ENCODE data around the gene POMP. TPM values are rescaled to one million over a fixed set of nuclear protein-coding genes. Genes with fewer than 3 reads are reported as not detected.

Gene POMP
- total RNA-seq, 2 experiments from 2014 or later = 46.6 to 79.0 TPM

DNA sequence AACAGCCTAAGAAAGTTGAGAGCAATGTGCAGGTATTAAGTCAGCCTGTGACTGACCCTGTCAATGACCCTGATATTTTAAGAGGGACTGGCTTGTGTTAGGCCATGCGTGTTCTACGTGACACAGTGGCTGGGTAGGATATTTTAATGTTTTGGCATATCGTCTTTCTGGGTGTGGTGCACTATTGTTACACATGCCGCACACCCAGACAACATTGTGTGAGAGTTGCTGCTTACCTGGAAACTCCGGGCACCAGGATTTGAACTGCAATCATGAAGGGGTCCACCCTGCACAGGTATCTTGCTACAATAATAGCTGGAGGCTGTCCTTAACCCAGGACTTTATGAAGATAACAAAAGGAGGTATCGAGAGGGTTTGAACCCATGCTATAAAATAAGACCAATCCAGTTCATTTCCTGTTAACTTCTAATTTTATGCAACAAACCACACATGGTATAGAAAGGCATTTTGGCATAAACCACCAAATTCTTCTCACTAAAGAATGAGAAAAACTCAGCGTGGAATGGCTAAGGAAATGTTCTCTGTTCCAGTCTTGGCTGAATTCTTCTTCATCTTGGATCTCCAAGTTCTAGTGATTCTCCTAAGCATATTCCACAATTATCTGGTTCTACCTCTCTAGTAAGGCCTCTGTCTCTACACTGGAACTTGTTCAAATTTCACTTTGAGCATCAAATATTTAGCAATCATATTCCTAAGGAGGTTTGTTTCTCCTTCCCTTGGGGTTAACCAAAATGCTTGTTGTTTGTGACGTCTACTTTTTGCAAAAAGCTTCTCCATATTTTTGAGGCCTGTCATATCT is 38.7 kb upstream of the POMP start:
- no peak overlapping the region for H3K4me2 ChIP-seq (ENCODE audit: low read length)
- ChIA-PET CTCF (ENCODE audit: unreplicated experiment) (no interaction called here), POLR2A (no interaction called here)
- BruUV-seq (replicated peaks) = no TSS peak
- H4K20me1 ChIP-seq (ENCODE audit: insufficient read depth, low read length) = no peaks in the 10 kb centered on the region
- no peaks in the 10 kb centered on the region for H3K36me3 ChIP-seq (ENCODE audit: insufficient read depth, low read length)
- DNase-seq (ENCODE audit: low spot score) = no peak
- no peak overlapping the region for H3K27ac ChIP-seq (ENCODE audit: low read depth, low read length, poor library complexity, severe bottlenecking)
- no peaks in the 10 kb centered on the region for H3K79me2 ChIP-seq (ENCODE audit: insufficient read depth, low read depth, low read length)
- intact Hi-C loops (cut with micrococcal nuclease; ENCODE audit: unreplicated experiment) = no loop called here
- TF ChIP-seq EZH2phosphoT487 (IDR thresholded peaks at IDR 0.05; ENCODE audit: borderline replicate concordance, low read depth, low read length) = no peak
- TF ChIP-seq CTCF (conservative IDR thresholded peaks at IDR 0.05; ENCODE audit: low read length) = no peak
- no peaks in the 10 kb centered on the region for H3K9me2 ChIP-seq (ENCODE audit: insufficient read depth, low read length)
- no peak overlapping the region for H3K4me3 ChIP-seq (ENCODE audit: low read depth, low read length, poor library complexity, severe bottlenecking)
- no peaks in the 10 kb centered on the region for H3K4me1 ChIP-seq (ENCODE audit: insufficient read depth, low read length, poor library complexity, severe bottlenecking)
- no peaks in the 10 kb centered on the region for H3K9me3 ChIP-seq (ENCODE audit: low read length)
- no peak overlapping the region for H2AFZ ChIP-seq (ENCODE audit: low read length)

GRCh38 chr13:28621449-28621848 is 37.5 kb upstream of the POMP start:
- POLR2A ChIA-PET = no interaction called here

More at GRCh38 chr13:28621449-28621848, 37.5 kb upstream of the POMP start:
- H3K36me3 ChIP-seq (ENCODE audit: insufficient read depth, low read length) = no peaks in the 10 kb centered on the region
- no peaks in the 10 kb centered on the region for H3K4me1 ChIP-seq (ENCODE audit: insufficient read depth, low read length, poor library complexity, severe bottlenecking)
- H2AFZ ChIP-seq (ENCODE audit: low read length) = no peak overlapping the region
- TF ChIP-seq CTCF (conservative IDR thresholded peaks at IDR 0.05; ENCODE audit: low read length) (no peak), EZH2phosphoT487 (IDR thresholded peaks at IDR 0.05; ENCODE audit: borderline replicate concordance, low read depth, low read length) (no peak)
- no peaks in the 10 kb centered on the region for H4K20me1 ChIP-seq (ENCODE audit: insufficient read depth, low read length)
- CTCF ChIA-PET (ENCODE audit: unreplicated experiment) = no interaction called here
- H3K4me2 ChIP-seq (ENCODE audit: low read length) = no peak overlapping the region
- intact Hi-C loops (cut with micrococcal nuclease; ENCODE audit: unreplicated experiment) = no loop called here
- H3K4me3 ChIP-seq (ENCODE audit: low read depth, low read length, poor library complexity, severe bottlenecking) = no peak overlapping the region
- no peak overlapping the region for H3K27ac ChIP-seq (ENCODE audit: low read depth, low read length, poor library complexity, severe bottlenecking)
- no peaks in the 10 kb centered on the region for H3K9me2 ChIP-seq (ENCODE audit: insufficient read depth, low read length)
- BruUV-seq (replicated peaks) = no TSS peak
- no peaks in the 10 kb centered on the region for H3K9me3 ChIP-seq (ENCODE audit: low read length)
- no peaks in the 10 kb centered on the region for H3K79me2 ChIP-seq (ENCODE audit: insufficient read depth, low read depth, low read length)
- no peak for DNase-seq (ENCODE audit: low spot score)
